GM23338 (cell line): Measurements from ENCODE around the gene APP. TPM values are rescaled to one million over a fixed set of nuclear protein-coding genes. Genes with fewer than 3 reads are reported as not detected.

Experiments used
- ATAC-seq: fragments of 200-7000 bp; cut with Tn5 transposase; 3 replicates; pipeline ENCODE4 v1.9.1; 2020
- DNase-seq: peaks from one replicate; pipeline ENCODE4 v3.0.0-alpha.2; 2015; ENCODE audit warnings: low spot score
- H2AFZ ChIP-seq: fragments of 200-600 bp; sonication (generic); 2 replicates; pipeline ENCODE4 v1.8.0; 2016; ENCODE audit warnings: antibody characterized with exemption, mild to moderate bottlenecking, moderate library complexity
- H3F3A ChIP-seq: fragments of 200-600 bp; sonication (generic); replicated peaks from 2 replicates; pipeline ENCODE4 v1.8.0; 2017; ENCODE audit warnings: antibody characterized with exemption, mixed run types, low read depth
- H3K27ac ChIP-seq: fragments of 200-600 bp; sonication (generic); 2 replicates; pipeline ENCODE4 v1.6.1; 2016; ENCODE audit warnings: low read depth
- H3K27me3 ChIP-seq: fragments of 200-600 bp; sonication (generic); 2 replicates; pipeline ENCODE4 v1.8.0; 2016; ENCODE audit warnings: mild to moderate bottlenecking, mixed run types, moderate library complexity; ENCODE audit not compliant: insufficient read depth
- H3K36me3 ChIP-seq: fragments of 200-600 bp; sonication (generic); 2 replicates; pipeline ENCODE4 v1.8.0; 2016; ENCODE audit warnings: mild to moderate bottlenecking; ENCODE audit not compliant: insufficient read depth
- H3K4me1 ChIP-seq: fragments of 200-600 bp; sonication (generic); 2 replicates; pipeline ENCODE4 v1.8.0; 2016; ENCODE audit warnings: mild to moderate bottlenecking, moderate library complexity; ENCODE audit not compliant: insufficient read depth
- H3K4me2 ChIP-seq: fragments of 200-600 bp; sonication (generic); 2 replicates; pipeline ENCODE4 v1.7.1; 2017; ENCODE audit warnings: mixed run types
- H3K4me3 ChIP-seq: fragments of 200-600 bp; sonication (generic); 2 replicates; pipeline ENCODE4 v1.6.1; 2016; ENCODE audit warnings: mixed run types
- H3K79me2 ChIP-seq: fragments of 200-600 bp; sonication (generic); replicated peaks from 2 replicates; pipeline ENCODE4 v1.8.0; 2017; ENCODE audit warnings: mild to moderate bottlenecking; ENCODE audit not compliant: insufficient read depth
- H3K9me2 ChIP-seq: fragments of 200-600 bp; sonication (generic); 2 replicates; pipeline ENCODE4 v1.8.0; 2017; ENCODE audit not compliant: insufficient read depth
- H4K20me1 ChIP-seq: fragments of 200-600 bp; sonication (generic); replicated peaks from 2 replicates; pipeline ENCODE4 v1.8.0; 2017; ENCODE audit warnings: mild to moderate bottlenecking; ENCODE audit not compliant: insufficient read depth
- H3K27ac Mint-ChIP-seq: 2 replicates; pipeline ENCODE4 v1.8.0; 2020; ENCODE audit warnings: inconsistent platforms, mild to moderate bottlenecking, moderate library complexity, mixed read lengths
- H3K27me3 Mint-ChIP-seq: 3 replicates; pipeline ENCODE4 v1.8.0; 2022; ENCODE audit warnings: low read depth, mild to moderate bottlenecking, moderate library complexity, mixed read lengths, inconsistent platforms; ENCODE audit not compliant: insufficient read depth, poor library complexity
- H3K36me3 Mint-ChIP-seq: 3 replicates; pipeline ENCODE4 v1.8.0; 2021; ENCODE audit warnings: low read depth, mild to moderate bottlenecking, inconsistent platforms, moderate library complexity, mixed read lengths
- H3K4me1 Mint-ChIP-seq: 3 replicates; pipeline ENCODE4 v1.8.0; 2020; ENCODE audit warnings: mild to moderate bottlenecking, inconsistent platforms, mixed read lengths
- H3K4me3 Mint-ChIP-seq: 3 replicates; pipeline ENCODE4 v1.8.0; 2021; ENCODE audit warnings: moderate library complexity, mild to moderate bottlenecking, inconsistent platforms, mixed read lengths
- H3K9me3 Mint-ChIP-seq: 3 replicates; pipeline ENCODE4 v1.8.0; 2020; ENCODE audit warnings: moderate library complexity, mild to moderate bottlenecking, inconsistent platforms, mixed read lengths
- CREB1 ChIP-seq: fragments of 250-450 bp; sonication (Bioruptor Pico); IDR thresholded peaks from 2 replicates; pipeline ENCODE4 v1.5.0; 2020; ENCODE audit warnings: low read depth, mild to moderate bottlenecking, moderate library complexity
- EZH2 ChIP-seq: fragments of 200-600 bp; sonication (generic); IDR thresholded peaks from one replicate; pipeline ENCODE4 v1.8.0; 2017; ENCODE audit warnings: antibody characterized with exemption, mild to moderate bottlenecking, low read depth; ENCODE audit not compliant: unreplicated experiment
- EZH2phosphoT487 ChIP-seq: fragments of 200-600 bp; sonication (generic); IDR thresholded peaks from one replicate; pipeline ENCODE4 v1.8.1; 2018; ENCODE audit warnings: antibody characterized with exemption; ENCODE audit not compliant: unreplicated experiment
- JUNB ChIP-seq: IDR thresholded peaks from one replicate; pipeline ENCODE4 v1.6.1; 2016; ENCODE audit warnings: antibody characterized with exemption; ENCODE audit not compliant: unreplicated experiment
- NANOG ChIP-seq: IDR thresholded peaks from 2 replicates; pipeline ENCODE4 v1.6.1; 2016; ENCODE audit warnings: antibody characterized with exemption, borderline replicate concordance
- REST ChIP-seq: IDR thresholded peaks from one replicate; pipeline ENCODE4 v1.6.1; 2018; ENCODE audit warnings: antibody characterized with exemption; ENCODE audit not compliant: unreplicated experiment
- ZNF114 ChIP-seq: fragments of 250-450 bp; sonication (Bioruptor Pico); IDR thresholded peaks from 2 replicates; pipeline ENCODE4 v1.5.0; 2020; ENCODE audit warnings: mild to moderate bottlenecking, moderate library complexity
- ZNF331 ChIP-seq: fragments of 250-450 bp; sonication (Bioruptor Pico); IDR thresholded peaks from 2 replicates; pipeline ENCODE4 v1.5.0; 2020; ENCODE audit warnings: low read depth, mild to moderate bottlenecking, moderate library complexity
- ZNF462 ChIP-seq: fragments of 250-450 bp; sonication (Bioruptor Pico); IDR thresholded peaks from 2 replicates; pipeline ENCODE4 v1.5.0; 2020; ENCODE audit warnings: mild to moderate bottlenecking, moderate library complexity
- polyA plus RNA-seq: library from polyadenylated mRNA; unstranded; fragments of >200 nt; fragmentation: Nextera tagmentation; extraction: Ambion mirVana; gene quantifications from 2 replicates; pipeline ENCODE4 v1.2.1, GENCODE V29; 2016
- total RNA-seq: library from RNA; depleted of rRNA; stranded (reverse); fragments of >200 nt; shearing (Covaris generic); gene quantifications from 2 replicates; pipeline ENCODE4 v1.2.3, GENCODE V29; 2014
- TF ChIP-seq, protein P1 (sequence below), 2 experiments: fragments of 200-600 bp in 1 of 2; sonication (generic) in 1 of 2; conservative IDR thresholded peaks; 2 replicates each; pipeline versions ENCODE4 v1.5.1 to v1.6.1; 2016 to 2017; ENCODE audit warnings: antibody characterized with exemption in 2 of 2, low read depth in 2 of 2, mild to moderate bottlenecking in 2 of 2, moderate library complexity in 1 of 2

The APP gene
- total and polyA plus RNA-seq, 2 experiments from 2014 or later, result 69.4 to 444 TPM

DNA sequence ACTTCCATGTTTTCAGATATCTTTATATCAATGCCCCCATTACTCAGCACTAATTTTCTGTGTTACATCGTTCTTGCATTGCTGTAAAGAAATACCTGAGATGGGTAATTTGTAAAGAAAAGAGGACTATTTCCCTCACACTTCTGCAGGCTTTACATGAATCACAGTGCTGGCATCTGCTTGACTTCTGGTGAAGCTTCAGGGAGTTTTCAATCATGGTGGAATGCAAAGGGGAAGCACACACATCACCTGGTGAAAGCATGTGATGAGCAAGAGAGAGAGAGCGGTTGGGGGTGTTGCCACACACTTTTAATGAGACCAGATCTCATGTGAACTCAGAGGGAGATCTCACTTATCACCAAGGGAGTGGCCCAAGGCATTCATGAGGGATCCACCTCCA is 14.9 kb upstream of the APP start (continued):
- TF ChIP-seq, protein P1, sequence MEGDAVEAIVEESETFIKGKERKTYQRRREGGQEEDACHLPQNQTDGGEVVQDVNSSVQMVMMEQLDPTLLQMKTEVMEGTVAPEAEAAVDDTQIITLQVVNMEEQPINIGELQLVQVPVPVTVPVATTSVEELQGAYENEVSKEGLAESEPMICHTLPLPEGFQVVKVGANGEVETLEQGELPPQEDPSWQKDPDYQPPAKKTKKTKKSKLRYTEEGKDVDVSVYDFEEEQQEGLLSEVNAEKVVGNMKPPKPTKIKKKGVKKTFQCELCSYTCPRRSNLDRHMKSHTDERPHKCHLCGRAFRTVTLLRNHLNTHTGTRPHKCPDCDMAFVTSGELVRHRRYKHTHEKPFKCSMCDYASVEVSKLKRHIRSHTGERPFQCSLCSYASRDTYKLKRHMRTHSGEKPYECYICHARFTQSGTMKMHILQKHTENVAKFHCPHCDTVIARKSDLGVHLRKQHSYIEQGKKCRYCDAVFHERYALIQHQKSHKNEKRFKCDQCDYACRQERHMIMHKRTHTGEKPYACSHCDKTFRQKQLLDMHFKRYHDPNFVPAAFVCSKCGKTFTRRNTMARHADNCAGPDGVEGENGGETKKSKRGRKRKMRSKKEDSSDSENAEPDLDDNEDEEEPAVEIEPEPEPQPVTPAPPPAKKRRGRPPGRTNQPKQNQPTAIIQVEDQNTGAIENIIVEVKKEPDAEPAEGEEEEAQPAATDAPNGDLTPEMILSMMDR (conservative IDR thresholded peaks at IDR 0.05; ENCODE audit: low read depth in 2 of 2), result no peak
- TF ChIP-seq JUNB (no peak), NANOG (no peak), EZH2 (no peak), ZNF114 (CRISPR knock-in tag) (no peak), REST (no peak), ZNF331 (no peak), CREB1 (no peak), EZH2phosphoT487 (no peak)

DNA sequence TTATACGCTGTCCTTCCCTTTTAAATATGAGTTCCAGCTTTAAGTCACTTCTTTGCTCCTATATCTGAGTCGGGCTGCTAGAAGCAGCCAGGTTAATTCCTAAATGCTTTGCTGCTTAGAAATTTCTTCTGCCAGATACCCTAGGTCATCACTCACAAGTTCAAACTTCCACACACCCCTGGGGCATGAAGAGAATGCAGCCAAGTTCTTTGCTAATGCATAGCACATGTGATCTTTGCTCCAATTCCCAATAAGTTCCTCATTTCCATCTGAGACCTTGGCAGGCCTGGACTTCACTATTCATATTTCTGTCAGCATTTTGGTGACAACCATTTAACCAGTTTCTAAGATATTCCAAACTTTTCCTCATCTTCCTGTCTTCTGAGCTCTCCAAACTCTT is 14.5 kb upstream of the APP start:
- H3K27ac Mint-ChIP-seq, result no peak overlapping the region
- Histone ChIP-seq H3K4me2 (no peak overlapping the region), H2AFZ (no peak overlapping the region), H3K79me2 (no peaks in the 10 kb centered on the region), H3K27ac (no peak overlapping the region), H3K4me3 (no peak overlapping the region), H3K4me1 (no peaks in the 10 kb centered on the region), H3K27me3 (no peaks in the 10 kb centered on the region), H3K36me3 (no peaks in the 10 kb centered on the region; the same call in 1 of the 2 replicates), H4K20me1 (no peaks in the 10 kb centered on the region), H3K9me2 (0 out of 2 replicates have a peak, but pooled peaks cover 8% of the 10 kb centered on the region), H3F3A (no peaks in the 10 kb centered on the region)
- H3K9me3 Mint-ChIP-seq, result peaks cover 24% of the 10 kb centered on the region
- peaks cover 20% of the 10 kb centered on the region for H3K36me3 Mint-ChIP-seq
- no peak overlapping the region for H3K4me3 Mint-ChIP-seq
- no peaks in the 10 kb centered on the region for H3K27me3 Mint-ChIP-seq
- no peaks in the 10 kb centered on the region for H3K4me1 Mint-ChIP-seq
- DNase-seq (no peak), ATAC-seq (no peak)
- TF ChIP-seq ZNF462 (no peak), EZH2phosphoT487 (no peak)
- TF ChIP-seq, protein P1 (conservative IDR thresholded peaks at IDR 0.05; ENCODE audit: low read depth in 2 of 2), result no peak
